GM19238 (cell line): ENCODE measurements around the gene TMEM254.
A peak's percentile ranks its signal among the peaks of the same experiment; 100 is the strongest.
"Not testable (repeated sequence)": the region's sequence is repeated elsewhere in the genome, so short reads cannot be mapped to it uniquely, and the experiment has no call there.

Experiments used
- DNase-seq: peaks from one replicate; pipeline ENCODE4 v3.0.0; 2011; ENCODE audit warnings: low spot score; ENCODE audit not compliant: insufficient read length

TMEM254 gene, protein sequence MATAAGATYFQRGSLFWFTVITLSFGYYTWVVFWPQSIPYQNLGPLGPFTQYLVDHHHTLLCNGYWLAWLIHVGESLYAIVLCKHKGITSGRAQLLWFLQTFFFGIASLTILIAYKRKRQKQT

DNA sequence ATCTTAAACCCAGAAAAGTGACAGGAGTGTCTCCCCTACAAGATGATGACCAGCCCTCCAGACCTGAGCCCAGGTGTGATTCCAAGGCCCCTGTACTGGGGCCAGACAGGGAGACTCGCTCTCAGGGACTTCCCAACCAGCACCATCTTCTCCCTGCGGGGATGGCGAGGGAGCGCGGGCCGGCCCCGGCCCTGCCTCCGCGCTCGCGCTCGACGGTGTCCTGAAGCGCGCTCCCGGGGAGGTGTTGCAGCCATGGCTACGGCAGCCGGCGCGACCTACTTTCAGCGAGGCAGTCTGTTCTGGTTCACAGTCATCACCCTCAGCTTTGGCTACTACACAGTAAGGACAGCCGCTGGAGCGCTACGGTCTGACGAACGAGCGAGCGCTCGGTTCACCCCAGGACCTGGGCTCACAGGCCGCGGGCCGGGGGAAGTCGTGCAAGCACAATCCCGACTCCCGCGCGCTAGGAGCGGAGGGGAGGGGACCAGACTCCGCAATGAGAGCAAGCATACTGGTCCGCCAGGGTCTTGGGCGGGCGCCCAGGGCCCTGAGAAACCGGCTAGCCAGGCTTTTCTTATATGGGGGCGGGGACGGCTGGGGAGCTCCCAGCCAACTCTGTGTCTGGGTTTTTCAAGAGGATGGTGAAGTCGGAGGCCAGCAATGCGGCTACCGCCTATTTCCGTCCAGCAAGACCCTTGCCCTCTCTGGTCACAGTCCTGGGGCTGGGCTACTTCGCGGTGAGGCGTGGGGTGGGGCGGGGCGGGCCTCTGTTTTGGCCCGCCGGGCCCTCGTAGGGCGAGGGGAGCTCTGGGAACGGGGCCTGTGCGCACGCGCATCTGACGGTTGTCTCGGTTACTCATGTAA, at the start of gene TMEM254:
TSS of gene TMEM254 (plus strand) at position 218 of the 864 bp plus-strand sequence. CDS start at position 253, 35 bp downstream.
- DNase-seq = peak; percentile 87

GRCh38 chr10:80029205-80029604, 49.3 kb upstream of the TMEM254 start:
- not testable (repeated sequence) for DNase-seq

DNA sequence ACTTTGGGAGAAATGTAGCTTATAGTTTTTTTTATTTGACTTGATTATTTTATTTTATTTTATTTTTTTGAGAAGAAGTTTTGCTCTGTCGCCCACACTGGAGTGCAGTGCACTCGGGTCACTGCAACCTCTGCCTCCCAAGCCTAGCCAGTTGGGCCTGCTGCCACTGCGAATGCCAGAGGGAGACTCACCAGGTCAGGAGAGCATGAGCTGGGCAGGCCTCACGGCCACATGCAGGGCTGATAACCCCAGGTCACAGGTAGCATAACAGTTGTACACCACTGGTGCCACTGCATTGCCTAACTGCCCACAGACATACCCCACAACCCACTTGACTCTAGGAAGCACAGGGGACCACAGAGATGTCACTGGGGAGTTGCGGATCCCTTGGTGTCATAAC, 48.6 kb upstream of the TMEM254 start:
- DNase-seq = not testable (repeated sequence)

DNA sequence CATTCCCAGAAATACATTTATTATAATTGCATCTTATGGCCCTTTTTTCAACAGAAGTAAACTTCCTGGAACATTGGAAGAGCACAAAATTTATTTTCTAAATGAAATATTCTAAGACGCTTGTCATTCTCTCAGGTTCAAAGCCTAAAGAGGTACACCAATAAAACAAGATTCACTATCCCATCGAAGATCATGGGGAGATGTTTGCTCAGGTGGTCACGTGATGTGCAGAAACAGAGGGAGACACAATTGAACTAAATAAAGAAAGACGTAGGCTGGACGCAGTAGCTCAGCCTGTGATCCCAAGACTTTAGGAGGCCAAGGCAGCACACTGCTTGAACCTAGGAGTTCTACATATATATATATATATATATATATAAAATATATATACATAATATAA, 46.0 kb upstream of the TMEM254 start:
- no peak for DNase-seq

GRCh38 chr10:80034766-80035165, 43.7 kb upstream of the TMEM254 start:
- DNase-seq = not testable (repeated sequence)

DNA sequence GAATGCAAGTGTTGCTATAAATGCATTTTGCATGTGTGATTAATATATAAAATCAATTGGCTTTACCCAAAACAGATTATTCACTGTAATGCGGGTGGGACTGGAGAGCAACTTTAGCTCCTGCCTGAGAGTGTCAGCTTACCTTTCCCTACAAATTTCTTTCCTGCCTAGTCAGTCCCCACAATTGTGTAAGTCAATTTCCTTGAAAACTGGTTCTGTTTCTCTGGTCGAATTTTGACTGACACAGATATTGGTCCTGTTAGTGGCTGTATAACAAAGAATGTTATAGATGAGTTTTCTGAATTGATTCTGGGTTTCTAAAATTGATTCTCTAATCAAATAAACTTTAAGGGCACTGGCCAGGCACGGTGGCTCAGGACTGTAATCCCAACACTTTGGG, 43.0 kb upstream of the TMEM254 start:
- DNase-seq = not testable (repeated sequence)

DNA sequence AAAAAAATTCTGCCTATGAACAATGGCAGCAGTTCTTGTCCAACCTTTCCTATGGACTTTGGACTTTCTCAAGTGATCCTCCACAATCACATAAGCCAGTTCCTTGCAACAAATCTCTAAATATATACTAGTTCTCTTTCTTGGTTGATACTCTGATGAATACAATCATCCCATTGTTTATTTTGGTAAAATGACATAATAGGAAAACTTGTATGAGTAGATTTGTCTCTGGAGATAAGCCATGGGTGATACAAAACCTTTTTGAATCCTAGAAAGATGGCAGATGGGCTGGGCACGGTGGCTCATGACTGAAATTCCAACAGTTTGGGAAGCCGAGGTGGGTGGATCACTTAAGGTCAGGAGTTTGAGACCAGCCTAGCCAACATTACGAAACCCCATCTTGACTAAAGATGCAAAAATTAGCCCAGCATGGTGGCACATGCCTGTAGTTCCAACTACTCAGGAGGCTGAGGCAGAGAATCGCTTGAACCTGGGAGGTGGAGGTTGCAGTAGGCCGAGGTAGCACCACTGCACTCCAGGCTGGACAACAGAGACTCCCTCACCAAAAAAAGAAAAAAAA, 41.5 kb upstream of the TMEM254 start:
- DNase-seq = not testable (repeated sequence)

DNA sequence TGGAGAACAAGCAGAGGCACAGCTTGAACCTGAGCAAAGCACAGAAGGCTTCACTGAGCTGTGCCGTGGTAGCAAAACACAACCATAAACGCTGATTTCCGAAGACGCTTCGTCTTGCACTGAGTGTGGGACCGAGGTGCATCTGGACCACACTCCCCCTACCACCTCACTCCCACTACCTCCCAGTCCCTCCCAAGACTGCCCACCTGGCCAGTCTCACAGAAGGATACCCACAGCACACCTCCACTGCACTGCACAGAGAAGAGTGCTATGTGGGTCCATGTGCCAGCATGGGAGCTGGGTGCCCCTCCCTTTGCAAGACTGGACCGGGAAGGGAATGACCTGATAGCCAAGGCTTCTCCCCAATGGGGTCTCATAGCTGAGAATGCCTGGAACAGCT, 40.2 kb upstream of the TMEM254 start:
- not testable (repeated sequence) for DNase-seq

GRCh38 chr10:80041162-80041561, 37.3 kb upstream of the TMEM254 start:
- no peak for DNase-seq

DNA sequence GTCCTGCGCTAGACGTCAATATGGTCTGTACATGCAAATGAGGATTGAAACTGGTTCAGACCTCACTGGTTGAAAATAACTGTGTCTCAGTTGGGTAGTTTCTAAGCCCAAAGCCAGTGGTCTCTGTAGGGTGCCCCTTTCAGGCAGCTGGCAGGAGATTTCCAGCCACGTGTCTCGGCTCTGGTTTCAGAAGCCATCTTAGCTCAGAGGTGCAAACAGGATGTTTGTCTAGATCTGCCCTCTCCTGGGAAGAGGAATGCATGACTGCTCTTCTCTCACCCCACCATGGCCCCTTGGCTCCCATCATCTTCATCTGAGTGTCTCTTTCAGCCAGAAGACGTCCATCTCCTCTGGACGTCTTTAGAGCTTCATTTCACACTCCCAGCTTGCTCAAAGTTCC, 33.5 kb upstream of the TMEM254 start:
- not testable (repeated sequence) for DNase-seq

- DNase-seq = peak; percentile 39
Measured at GRCh38 chr10:80046629-80047441, 31.6 kb upstream of the TMEM254 start.

DNA sequence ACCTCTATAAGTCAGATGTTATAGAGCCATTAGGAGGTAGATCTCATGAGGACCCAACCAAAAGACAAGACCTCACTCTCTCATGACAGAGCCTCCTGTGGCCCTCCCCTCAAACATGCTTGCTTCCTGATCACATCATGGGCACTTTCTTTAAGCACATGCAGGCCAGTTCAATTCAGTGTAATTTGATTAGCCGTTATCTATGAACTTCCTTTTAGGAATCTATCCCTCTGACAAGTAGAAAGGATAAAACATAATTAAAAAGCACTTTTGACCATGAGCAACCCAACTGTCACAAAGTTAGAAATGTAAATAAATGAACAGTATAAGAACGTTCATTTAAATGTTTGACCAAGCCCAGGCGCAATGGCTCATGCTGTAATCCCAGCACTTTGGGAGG, 27.7 kb upstream of the TMEM254 start:
- DNase-seq = no peak

DNA sequence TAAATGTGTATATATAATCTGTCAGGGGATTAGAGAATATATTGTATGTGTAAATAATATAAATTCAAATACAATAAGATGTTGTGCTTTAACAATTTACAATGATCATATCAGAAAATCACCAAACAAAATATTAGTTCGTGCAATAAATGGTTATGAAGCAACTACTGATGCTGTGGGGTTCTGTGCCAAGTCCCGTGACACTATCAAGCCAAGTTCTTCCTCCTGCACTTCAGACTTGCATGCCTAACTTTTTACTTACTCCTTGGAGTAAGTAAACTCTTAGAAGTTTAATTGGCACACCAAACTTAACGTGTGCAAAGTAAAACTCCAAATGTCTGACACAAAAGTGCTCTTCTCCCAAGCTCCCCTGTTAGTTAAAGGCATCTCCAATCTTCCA, 26.5 kb upstream of the TMEM254 start:
- DNase-seq = no peak

DNA sequence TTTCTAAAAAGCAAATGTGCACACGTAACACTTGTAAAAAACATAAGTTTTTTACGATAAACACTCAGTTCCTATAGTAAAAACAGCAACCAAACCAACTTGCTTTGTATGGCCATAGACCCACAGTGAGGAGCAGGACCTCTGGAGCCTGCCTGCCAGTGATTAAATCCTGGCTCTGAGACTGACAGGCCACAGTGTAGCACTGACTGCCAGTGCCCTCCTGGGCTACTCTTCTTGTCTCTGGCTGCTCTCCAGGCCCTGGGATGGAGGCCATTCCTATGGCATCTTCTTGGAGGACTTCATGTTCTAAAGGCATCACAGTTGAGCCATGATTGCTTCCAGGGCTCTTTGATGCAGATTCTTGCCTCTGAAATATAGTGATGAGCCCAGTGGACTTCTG, 22.7 kb upstream of the TMEM254 start:
- no peak for DNase-seq

DNA sequence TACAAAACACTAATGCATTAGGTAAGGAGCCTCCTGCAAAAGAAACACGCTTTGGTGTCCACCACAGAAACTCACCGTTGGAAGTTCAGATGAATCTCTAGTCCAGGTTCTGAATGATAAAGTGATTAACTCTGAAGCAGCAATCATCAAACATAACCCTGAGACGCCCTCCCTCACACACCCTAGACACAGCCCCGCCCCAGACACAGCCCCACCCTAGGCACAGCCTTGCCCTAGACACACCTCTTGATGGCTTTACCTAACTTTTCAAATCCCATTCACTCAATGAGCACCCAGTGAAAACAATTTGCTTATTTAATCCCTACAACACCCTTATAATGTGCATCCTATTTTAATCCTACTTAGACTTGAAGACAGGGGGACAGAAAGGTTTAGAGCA, 21.3 kb upstream of the TMEM254 start:
- DNase-seq = no peak

DNA sequence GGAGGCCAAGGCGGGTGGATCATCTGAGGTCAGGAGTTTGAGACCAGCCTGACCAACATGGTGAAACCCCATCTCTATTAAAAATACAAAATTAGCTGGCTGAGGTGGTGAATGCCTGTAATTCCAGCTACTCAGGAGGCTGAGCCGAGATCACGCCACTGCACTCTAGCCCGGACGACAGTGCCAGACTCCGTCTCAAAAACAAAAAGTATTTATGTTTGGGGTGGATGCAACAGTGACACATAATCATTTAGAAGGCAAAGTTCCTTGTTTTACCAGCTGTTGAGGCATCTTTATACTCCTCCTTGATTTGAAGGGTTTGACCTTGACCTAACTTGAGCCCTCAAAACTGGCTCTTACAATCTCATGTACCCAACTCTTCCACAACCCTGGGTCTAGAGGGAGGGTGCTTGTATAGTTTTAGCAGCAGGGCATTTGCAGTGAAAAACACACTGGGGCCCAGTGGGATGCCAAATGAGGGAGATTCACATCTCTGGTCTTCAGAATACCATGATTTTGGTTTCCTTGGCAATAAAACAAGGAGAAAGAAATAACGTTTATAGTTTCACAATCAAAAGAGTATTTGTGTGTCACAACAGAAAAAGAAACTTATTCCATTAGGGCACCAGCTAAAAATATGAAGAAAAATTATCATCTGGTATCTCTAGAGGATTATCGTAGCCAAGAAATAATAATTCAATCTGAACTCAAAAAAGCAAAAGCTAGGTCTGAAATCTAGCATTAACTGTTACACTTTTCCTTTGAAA, 14.2 kb upstream of the TMEM254 start:
- DNase-seq = no peak

DNA sequence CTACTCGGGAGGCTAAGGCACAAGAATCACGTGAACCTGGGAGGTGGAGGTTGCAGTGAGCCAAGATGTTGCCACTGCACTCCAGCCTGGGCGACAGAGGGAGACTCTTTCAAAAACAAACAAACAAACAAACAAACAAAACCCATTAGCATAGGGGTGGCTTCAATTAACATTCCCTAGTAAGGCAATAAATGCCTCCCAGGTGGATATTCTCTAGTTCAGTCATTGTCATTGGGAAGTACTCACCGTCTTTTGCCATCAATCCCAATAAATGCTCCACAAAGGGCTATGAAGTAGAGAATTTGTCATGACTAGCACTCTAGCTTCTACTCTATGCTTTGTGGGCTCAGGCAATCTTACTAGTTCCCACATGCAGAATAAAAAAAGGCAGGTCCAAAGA, 11.7 kb upstream of the TMEM254 start:
- no peak for DNase-seq

- DNase-seq = not testable (repeated sequence)
Measured at GRCh38 chr10:80067821-80068220, 10.6 kb upstream of the TMEM254 start.

- DNase-seq = no peak
Measured at GRCh38 chr10:80068270-80068669, 10.2 kb upstream of the TMEM254 start.

- DNase-seq = no peak
Measured at GRCh38 chr10:80070057-80070456, 8.4 kb upstream of the TMEM254 start.

GRCh38 chr10:80072584-80072983, 5.9 kb upstream of the TMEM254 start:
- DNase-seq = no peak
